ENCODE data around the gene ACADL.

GRCh38 chr2:210228586-210228985, 3.3 kb upstream of the ACADL start:
- TF ChIP-seq, protein P1, sequence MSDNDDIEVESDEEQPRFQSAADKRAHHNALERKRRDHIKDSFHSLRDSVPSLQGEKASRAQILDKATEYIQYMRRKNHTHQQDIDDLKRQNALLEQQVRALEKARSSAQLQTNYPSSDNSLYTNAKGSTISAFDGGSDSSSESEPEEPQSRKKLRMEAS (IDR thresholded peaks at IDR 0.05), result no peak
- TF ChIP-seq SP2 (CRISPR knock-in tag; IDR thresholded peaks at IDR 0.05) (no peak), ARNT (IDR thresholded peaks at IDR 0.05) (no peak), NR2F1 (CRISPR knock-in tag; IDR thresholded peaks at IDR 0.05) (no peak), SETDB1 (CRISPR knock-in tag; IDR thresholded peaks at IDR 0.05; ENCODE audit: borderline replicate concordance) (no peak), TAF1 (CRISPR knock-in tag; IDR thresholded peaks at IDR 0.05) (no peak), FOSL2 (CRISPR knock-in tag; IDR thresholded peaks at IDR 0.05) (no peak), REL (CRISPR knock-in tag; conservative IDR thresholded peaks at IDR 0.05) (no peak)
- TF ChIP-seq, protein P2, sequence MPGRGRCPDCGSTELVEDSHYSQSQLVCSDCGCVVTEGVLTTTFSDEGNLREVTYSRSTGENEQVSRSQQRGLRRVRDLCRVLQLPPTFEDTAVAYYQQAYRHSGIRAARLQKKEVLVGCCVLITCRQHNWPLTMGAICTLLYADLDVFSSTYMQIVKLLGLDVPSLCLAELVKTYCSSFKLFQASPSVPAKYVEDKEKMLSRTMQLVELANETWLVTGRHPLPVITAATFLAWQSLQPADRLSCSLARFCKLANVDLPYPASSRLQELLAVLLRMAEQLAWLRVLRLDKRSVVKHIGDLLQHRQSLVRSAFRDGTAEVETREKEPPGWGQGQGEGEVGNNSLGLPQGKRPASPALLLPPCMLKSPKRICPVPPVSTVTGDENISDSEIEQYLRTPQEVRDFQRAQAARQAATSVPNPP (CRISPR knock-in tag; IDR thresholded peaks at IDR 0.05), result no peak
- TF ChIP-seq, protein P3, sequence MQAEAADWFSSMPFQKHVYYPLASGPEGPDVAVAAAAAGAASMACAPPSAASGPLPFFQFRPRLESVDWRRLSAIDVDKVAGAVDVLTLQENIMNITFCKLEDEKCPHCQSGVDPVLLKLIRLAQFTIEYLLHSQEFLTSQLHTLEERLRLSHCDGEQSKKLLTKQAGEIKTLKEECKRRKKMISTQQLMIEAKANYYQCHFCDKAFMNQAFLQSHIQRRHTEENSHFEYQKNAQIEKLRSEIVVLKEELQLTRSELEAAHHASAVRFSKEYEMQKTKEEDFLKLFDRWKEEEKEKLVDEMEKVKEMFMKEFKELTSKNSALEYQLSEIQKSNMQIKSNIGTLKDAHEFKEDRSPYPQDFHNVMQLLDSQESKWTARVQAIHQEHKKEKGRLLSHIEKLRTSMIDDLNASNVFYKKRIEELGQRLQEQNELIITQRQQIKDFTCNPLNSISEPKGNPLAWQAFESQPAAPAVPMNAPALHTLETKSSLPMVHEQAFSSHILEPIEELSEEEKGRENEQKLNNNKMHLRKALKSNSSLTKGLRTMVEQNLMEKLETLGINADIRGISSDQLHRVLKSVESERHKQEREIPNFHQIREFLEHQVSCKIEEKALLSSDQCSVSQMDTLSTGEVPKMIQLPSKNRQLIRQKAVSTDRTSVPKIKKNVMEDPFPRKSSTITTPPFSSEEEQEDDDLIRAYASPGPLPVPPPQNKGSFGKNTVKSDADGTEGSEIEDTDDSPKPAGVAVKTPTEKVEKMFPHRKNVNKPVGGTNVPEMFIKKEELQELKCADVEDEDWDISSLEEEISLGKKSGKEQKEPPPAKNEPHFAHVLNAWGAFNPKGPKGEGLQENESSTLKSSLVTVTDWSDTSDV (CRISPR knock-in tag; IDR thresholded peaks at IDR 0.05), result no peak

Data from HepG2 (cell line).